Measurements from ENCODE around the gene GORASP1. TPM values are rescaled to one million over a fixed set of nuclear protein-coding genes. Genes with fewer than 3 reads are reported as not detected.

Gene GORASP1
- total and polyA plus RNA-seq, 12 donors = 24.3 to 66.2 (median 46.6) TPM

GRCh38 chr3:39080026-39080425, 27.4 kb downstream of the GORASP1 start:
- no peaks in the 10 kb centered on the region for H3K4me1 ChIP-seq (replicated peaks in 1 of 2)
- H3K27me3 ChIP-seq = no peaks in the 10 kb centered on the region
- TF ChIP-seq CTCF (IDR thresholded peaks at IDR 0.05) = no peak
- no peak for TF ChIP-seq POLR2A (IDR thresholded peaks at IDR 0.05)
- peaks cover 0 to 33% of the 10 kb centered on the region in 2 donors for H3K36me3 ChIP-seq (replicated peaks in 1 of 2)
- no peak for DNase-seq
- H3K9me3 ChIP-seq (replicated peaks in 1 of 3) = no peaks in the 10 kb centered on the region
- H3K4me3 ChIP-seq = no peak overlapping the region
- H3K27ac ChIP-seq = no peak overlapping the region
- intact Hi-C loops (cut with DNase I) = no loop called here

DNA sequence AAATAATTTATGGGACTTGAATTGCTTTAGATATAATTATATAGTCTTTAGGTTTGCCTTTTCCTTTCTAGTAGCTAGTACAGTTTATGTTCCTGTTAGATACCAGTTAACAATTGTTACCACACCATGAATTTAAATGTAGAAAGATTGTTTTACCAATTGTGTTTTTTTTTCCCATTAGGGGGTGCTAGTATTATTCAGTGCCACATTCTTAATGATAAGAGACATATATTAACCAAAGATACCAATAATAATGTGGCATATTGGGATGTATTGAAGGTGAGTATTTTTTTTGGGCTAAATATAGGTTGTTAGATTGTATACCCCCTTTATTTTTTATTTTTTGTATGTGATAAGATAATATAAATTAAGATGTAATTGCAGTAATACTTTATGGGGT, 27.9 kb downstream of the GORASP1 start:
- no peak for DNase-seq
- Histone ChIP-seq H3K27me3 (no peaks in the 10 kb centered on the region), H3K36me3 (replicated peaks in 1 of 2) (peaks cover 0 to 35% of the 10 kb centered on the region in 2 donors), H3K4me1 (replicated peaks in 1 of 2) (no peaks in the 10 kb centered on the region), H3K4me3 (no peak overlapping the region), H3K9me3 (replicated peaks in 1 of 3) (no peaks in the 10 kb centered on the region), H3K27ac (no peak overlapping the region)
- intact Hi-C loops (cut with DNase I) = no loop called here
- TF ChIP-seq CTCF (IDR thresholded peaks at IDR 0.05) = no peak
- TF ChIP-seq POLR2A (IDR thresholded peaks at IDR 0.05) = no peak

GRCh38 chr3:39075910-39076309, 31.5 kb downstream of the GORASP1 start:
- 91 to 96% (median 96%) methylated on average over 10 of the region's 10 CpGs for WGBS, 4 donors
- no peak overlapping the region for H3K27ac ChIP-seq
- H3K27me3 ChIP-seq = no peaks in the 10 kb centered on the region
- H3K4me1 ChIP-seq (replicated peaks in 1 of 2) = no peaks in the 10 kb centered on the region
- peaks cover 0 to 44% of the 10 kb centered on the region in 2 donors for H3K36me3 ChIP-seq (replicated peaks in 1 of 2)
- intact Hi-C loops (cut with DNase I) = no loop called here
- TF ChIP-seq CTCF (IDR thresholded peaks at IDR 0.05) (no peak), POLR2A (IDR thresholded peaks at IDR 0.05) (no peak)
- H3K9me3 ChIP-seq (replicated peaks in 1 of 3) = no peaks in the 10 kb centered on the region
- no peak overlapping the region for H3K4me3 ChIP-seq
- DNase-seq = no peak

DNA sequence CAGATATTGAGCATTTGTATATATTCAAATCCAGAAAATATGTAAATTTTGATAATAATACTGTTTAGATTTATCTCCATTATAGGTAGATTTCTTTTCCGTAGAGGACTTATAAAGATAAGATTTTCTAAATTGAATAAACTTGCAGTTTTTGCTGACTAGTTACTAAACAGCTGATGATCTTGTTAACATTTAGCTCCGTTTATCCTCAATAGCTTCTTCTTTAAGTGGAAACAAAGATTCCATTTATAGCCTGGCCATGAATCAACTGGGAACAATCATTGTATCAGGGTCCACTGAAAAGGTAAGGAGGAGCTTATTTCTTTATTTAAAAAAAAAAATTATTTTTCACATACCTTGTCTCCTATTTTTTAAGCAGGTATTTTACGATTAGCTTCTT, 38.9 kb downstream of the GORASP1 start:
- H3K27ac ChIP-seq = no peak overlapping the region
- H3K4me3 ChIP-seq = no peak overlapping the region
- no peaks in the 10 kb centered on the region for H3K9me3 ChIP-seq (replicated peaks in 1 of 3)
- no peak for TF ChIP-seq POLR2A (IDR thresholded peaks at IDR 0.05)
- TF ChIP-seq CTCF (IDR thresholded peaks at IDR 0.05) = no peak
- intact Hi-C loops (cut with DNase I) = no loop called here
- peaks cover 0 to 28% of the 10 kb centered on the region in 2 donors for H3K36me3 ChIP-seq (replicated peaks in 1 of 2)
- 78 to 94% (median 86%) methylated on average over 3 of the region's 3 CpGs for WGBS, 4 donors
- H3K4me1 ChIP-seq (replicated peaks in 1 of 2) = no peaks in the 10 kb centered on the region
- DNase-seq = no peak
- H3K27me3 ChIP-seq = no peaks in the 10 kb centered on the region

Data from adrenal gland (tissue), 12 donors.